NB4 (cell line): ENCODE data around the gene FGF14.
A peak's percentile ranks its signal among the peaks of the same experiment; 100 is the strongest.

Experiments used
- MAX ChIP-seq: IDR thresholded peaks from 2 replicates; pipeline ENCODE4 v1.6.1; 2011; ENCODE audit warnings: low read depth, low read length
- POLR2A ChIP-seq: IDR thresholded peaks from 2 replicates; pipeline ENCODE4 v1.6.1; 2011; ENCODE audit warnings: mild to moderate bottlenecking; ENCODE audit not compliant: insufficient read length; ENCODE audit errors: extremely low read depth
- TF ChIP-seq, protein P1 (sequence below): IDR thresholded peaks from one replicate; pipeline ENCODE4 v1.5.1; 2012; ENCODE audit warnings: low read depth, low read length

- TF ChIP-seq POLR2A: no peak
- TF ChIP-seq, protein P1, sequence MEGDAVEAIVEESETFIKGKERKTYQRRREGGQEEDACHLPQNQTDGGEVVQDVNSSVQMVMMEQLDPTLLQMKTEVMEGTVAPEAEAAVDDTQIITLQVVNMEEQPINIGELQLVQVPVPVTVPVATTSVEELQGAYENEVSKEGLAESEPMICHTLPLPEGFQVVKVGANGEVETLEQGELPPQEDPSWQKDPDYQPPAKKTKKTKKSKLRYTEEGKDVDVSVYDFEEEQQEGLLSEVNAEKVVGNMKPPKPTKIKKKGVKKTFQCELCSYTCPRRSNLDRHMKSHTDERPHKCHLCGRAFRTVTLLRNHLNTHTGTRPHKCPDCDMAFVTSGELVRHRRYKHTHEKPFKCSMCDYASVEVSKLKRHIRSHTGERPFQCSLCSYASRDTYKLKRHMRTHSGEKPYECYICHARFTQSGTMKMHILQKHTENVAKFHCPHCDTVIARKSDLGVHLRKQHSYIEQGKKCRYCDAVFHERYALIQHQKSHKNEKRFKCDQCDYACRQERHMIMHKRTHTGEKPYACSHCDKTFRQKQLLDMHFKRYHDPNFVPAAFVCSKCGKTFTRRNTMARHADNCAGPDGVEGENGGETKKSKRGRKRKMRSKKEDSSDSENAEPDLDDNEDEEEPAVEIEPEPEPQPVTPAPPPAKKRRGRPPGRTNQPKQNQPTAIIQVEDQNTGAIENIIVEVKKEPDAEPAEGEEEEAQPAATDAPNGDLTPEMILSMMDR: peak; percentile 16
- no peak for TF ChIP-seq MAX
Measured at GRCh38 chr13:101785858-101786257, 616.0 kb downstream of the FGF14 start.
